Transverse colon (tissue), 4 donors: ENCODE measurements around the gene ROR1.

Source experiments
- EP300 ChIP-seq: sonication (generic); formaldehyde crosslinking; IDR thresholded peaks from one replicate; pipeline ENCODE4 v1.6.1; 2017; ENCODE audit warnings: antibody characterized with exemption, low read depth
- POLR2A ChIP-seq: fragments of 450-650 bp; IDR thresholded peaks from one replicate; pipeline ENCODE4 v1.6.1; 2016; ENCODE audit warnings: antibody characterized with exemption, mild to moderate bottlenecking, moderate library complexity
- POLR2AphosphoS5 ChIP-seq, 3 donors: sonication (generic); formaldehyde crosslinking; IDR thresholded peaks; one replicate each; pipeline ENCODE4 v1.6.1; 2016; ENCODE audit warnings: antibody characterized with exemption in 3 of 3
- TF ChIP-seq, protein P1 (sequence below), 5 experiments: fragments of 200-600 bp in 3 of 5; fragments of 450-650 bp in 2 of 5; sonication (generic) in 3 of 5; IDR thresholded peaks; 1 replicate in 2 of 5; 2 replicates in 3 of 5; pipeline ENCODE4 v1.5.1; 2016 to 2017; ENCODE audit warnings: antibody characterized with exemption in 5 of 5, inconsistent platforms in 3 of 5, mild to moderate bottlenecking in 2 of 5, moderate library complexity in 1 of 5

DNA sequence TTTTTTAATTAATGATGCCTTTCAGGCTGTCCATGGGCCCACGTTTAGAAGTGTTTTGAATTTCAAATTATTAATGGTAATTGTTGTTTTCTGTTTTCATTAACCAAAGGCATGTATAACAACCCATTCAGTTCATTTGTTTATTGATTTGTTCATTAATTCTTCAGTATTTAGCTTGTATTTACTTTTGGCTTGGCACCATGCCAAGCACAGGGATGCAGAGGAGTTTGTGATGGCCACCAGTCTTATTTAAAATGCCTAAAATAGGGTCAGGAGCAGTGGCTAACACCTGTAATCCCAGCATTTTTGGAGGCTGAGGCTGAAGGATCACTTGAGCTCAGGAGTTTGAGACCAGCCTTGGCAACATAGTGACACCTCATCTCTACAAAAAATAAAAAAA, 75.3 kb downstream of the ROR1 start:
- TF ChIP-seq, protein P1, sequence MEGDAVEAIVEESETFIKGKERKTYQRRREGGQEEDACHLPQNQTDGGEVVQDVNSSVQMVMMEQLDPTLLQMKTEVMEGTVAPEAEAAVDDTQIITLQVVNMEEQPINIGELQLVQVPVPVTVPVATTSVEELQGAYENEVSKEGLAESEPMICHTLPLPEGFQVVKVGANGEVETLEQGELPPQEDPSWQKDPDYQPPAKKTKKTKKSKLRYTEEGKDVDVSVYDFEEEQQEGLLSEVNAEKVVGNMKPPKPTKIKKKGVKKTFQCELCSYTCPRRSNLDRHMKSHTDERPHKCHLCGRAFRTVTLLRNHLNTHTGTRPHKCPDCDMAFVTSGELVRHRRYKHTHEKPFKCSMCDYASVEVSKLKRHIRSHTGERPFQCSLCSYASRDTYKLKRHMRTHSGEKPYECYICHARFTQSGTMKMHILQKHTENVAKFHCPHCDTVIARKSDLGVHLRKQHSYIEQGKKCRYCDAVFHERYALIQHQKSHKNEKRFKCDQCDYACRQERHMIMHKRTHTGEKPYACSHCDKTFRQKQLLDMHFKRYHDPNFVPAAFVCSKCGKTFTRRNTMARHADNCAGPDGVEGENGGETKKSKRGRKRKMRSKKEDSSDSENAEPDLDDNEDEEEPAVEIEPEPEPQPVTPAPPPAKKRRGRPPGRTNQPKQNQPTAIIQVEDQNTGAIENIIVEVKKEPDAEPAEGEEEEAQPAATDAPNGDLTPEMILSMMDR (IDR thresholded peaks at IDR 0.05) = no peak
- TF ChIP-seq POLR2A (no peak), EP300 (no peak), POLR2AphosphoS5 (IDR thresholded peaks at IDR 0.05) (no peak)
